Neural cell (in vitro differentiated cells): ENCODE results near the gene MCAM.

Experiments
- CTCF ChIP-seq: fragments of 450-650 bp; IDR thresholded peaks from 2 replicates; pipeline ENCODE4 v1.5.1; 2014; ENCODE audit warnings: antibody characterized with exemption, mild to moderate bottlenecking, moderate library complexity; ENCODE audit not compliant: poor library complexity, severe bottlenecking
- EP300 ChIP-seq: fragments of 450-650 bp; conservative IDR thresholded peaks from 2 replicates; pipeline ENCODE4 v1.6.1; 2014; ENCODE audit warnings: antibody characterized with exemption, mild to moderate bottlenecking, moderate library complexity; ENCODE audit not compliant: poor library complexity, severe bottlenecking
- EZH2 ChIP-seq: fragments of 200-600, 300-800 bp; shearing (Covaris generic), sonication (generic); IDR thresholded peaks from 2 replicates; pipeline ENCODE4 v1.6.1; 2014; ENCODE audit warnings: antibody characterized with exemption, low read length, borderline replicate concordance, mild to moderate bottlenecking; ENCODE audit not compliant: insufficient read depth, poor library complexity, severe bottlenecking
- MXI1 ChIP-seq: fragments of 450-650 bp; conservative IDR thresholded peaks from 2 replicates; pipeline ENCODE4 v1.6.1; 2014; ENCODE audit warnings: antibody characterized with exemption, mild to moderate bottlenecking; ENCODE audit not compliant: poor library complexity, severe bottlenecking
- POLR2AphosphoS5 ChIP-seq: IDR thresholded peaks from 2 replicates; pipeline ENCODE4 v1.6.1; 2012
- REST ChIP-seq: IDR thresholded peaks from 2 replicates; pipeline ENCODE4 v1.6.1; 2012; ENCODE audit warnings: borderline replicate concordance

GRCh38 chr11:119298726-119299125 is 18.2 kb downstream of the MCAM start:
- TF ChIP-seq CTCF (no peak), POLR2AphosphoS5 (no peak), EZH2 (no peak), MXI1 (no peak), EP300 (no peak), REST (no peak)
